Measurements from ENCODE around the gene ATF2.

Gene ATF2

DNA sequence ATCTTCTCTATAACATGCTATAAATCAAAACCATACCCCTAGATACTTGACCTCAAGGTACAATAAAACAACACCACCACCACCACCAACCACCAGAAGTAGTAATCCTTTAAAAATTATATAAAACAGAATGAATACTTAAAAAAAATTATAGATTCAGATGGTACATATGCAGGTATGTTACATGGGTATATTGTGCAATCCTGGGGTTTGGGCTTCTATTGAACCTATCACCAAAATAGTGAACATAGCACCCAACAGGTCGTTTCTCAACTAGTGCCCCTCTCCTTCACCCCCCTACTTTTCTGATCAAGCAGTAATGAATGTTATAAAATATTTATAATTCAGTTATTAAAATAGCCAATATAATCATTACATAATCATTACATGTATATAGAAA lies 91.7 kb downstream of the ATF2 start:
- DNase-seq = no peak

DNA sequence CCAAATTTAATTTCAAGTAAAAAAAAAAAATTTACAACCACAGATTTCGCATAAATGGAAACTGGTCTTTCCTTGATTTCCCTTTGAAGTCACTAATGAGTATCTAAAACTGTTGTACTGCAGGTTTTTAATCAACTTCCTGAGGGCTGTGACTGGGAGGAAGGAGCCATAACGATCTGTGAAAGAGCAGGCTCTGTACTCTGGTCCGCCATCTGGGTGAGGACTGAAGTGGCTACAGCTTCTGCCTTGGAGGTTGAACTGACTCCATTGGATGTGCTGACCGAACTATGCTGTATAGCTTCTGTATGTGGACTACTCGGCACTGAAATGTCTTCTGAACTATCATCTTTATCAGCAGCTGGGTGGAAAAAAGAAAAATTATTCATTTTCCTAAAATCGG lies 93.5 kb downstream of the ATF2 start:
- no peak for DNase-seq

DNA sequence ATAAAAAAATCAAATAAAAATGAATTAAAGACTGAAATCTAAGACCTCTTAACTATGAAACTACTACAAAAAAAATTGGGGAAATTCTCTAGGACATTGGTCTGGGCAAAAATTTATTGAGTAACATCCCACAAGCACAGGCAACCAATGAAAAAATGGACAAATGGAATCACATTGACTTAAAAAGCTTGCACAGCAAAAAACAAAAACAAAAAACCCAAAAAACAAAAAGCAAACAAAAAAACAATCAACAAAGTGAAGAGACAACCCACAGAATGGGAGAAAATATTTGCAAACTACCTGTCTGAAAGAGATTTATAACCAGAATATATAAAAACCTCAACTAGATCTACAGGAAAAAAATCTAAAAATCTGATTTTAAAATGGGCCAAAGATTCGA lies 99.5 kb downstream of the ATF2 start:
- DNase-seq = no peak

DNA sequence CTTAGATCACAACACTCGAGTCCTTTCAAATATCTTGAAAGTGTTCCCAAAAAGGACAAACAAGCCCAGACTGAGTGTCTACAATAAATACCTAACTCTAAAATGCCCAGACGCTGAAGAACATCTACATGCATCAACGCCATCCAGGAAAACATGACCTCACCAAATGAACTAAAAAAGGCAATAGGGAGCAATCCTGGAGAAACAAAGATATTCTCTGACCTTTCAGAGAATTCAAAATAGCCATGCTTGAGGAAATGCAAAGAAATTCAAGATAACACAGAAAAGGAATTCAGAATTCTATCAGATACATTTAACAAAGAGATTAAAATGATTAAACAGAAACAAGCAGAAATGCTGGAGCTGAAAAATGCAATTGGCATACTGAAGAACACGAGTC lies 101.6 kb downstream of the ATF2 start:
- DNase-seq = no peak

DNA sequence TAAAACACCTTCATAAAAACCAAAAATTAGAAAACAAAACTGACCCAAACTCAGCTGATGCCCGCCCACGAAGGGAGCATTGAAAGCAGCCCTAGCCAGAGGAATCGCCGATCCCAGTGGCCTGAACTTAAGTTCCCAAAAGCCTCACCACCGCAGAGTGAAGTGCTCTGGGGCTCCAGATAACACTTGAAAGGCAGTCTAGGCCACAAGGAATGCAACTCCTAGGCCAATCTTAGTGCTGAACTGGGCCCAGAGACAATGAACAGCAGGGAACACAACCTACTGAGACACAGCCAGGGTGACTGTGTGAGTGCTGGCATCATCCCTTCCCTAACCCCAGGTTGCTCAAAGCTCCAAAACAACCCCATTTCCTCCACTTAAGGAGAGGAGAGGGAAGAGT lies 103.2 kb downstream of the ATF2 start:
- DNase-seq = no peak

DNA sequence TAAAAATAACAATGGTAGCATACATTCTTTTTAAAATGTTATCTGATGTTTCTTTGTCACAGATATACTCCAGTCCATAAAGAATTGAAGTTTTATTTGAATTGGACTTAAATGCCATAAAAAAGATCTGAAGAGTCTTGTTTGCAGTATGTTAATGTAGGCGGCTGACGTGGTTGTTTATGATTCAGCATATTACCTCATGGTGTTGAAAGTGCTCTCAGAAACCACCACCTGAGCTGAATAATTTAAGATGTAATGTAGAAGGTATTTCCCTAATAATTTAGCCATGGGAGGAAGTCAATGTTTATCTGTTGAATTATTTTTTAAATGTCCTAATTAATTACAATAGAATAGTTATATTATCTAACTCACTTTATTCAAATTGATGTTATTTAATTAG lies 104.3 kb downstream of the ATF2 start:
- DNase-seq = no peak

DNA sequence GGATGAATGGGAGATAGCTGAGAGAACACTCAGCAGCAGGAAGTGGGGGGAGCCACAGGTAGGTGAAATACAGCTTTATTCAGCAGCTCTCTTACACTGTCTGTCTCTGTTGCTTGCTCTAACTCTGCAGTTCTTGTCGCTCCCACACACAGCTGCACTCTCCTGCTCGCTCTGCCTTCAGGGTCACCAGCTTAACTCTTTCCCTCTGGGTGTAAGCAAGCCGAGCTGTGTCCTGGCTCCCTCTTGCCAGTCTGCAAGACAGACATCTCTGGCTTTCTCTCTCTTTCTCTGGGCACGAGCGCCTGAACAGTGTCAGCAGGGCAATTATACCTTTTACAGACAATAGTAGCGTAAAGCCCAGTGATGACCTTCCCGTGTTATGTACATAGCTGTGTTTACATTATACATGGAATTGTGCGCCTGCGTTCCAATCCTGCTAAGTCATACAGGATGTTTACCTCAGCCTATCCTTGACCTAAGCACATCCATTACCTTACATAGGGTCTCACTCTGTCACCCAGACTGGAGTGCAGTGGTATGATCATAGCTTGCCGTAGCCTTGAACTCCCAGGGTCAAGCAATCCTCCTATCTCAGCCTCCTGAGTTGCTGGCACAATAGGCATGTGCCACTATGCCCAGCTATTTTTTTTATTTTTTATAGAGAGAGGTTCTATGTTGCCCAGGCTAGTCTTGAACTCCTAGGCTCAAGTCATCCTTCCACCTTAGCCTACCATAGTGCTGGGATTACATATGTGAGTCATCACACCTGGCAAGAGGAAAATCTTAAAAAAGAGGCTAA lies 105.0 kb downstream of the ATF2 start:
- no peak for DNase-seq

DNA sequence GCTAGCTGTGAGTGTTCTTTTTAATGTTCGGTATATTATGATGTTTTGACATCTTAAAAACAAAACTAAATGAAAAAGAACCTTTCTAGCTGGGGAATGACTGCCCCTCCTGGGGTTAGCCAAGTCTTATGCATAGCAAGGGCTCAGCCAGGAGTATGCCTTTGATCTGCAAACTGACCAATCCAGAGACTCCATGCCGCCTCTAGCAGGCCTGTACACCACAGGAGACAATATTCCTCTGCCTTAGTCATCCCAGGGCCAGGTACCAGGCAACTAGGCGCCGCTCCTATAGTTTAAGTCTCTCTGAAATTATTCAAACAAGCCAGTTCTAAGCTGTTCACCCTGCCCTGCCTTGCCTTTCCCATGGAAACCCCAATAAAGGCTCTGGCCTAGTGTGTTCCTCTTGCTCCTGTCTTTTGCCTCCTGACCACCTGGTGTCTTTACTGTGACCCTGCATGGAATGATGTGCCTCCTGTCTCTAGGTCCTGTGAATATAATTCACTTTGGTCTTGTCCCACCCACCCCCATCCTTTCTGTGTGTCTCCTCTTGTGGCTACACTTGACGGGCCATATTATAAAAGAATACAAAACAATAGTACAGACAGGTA lies 110.8 kb downstream of the ATF2 start:
- no peak for DNase-seq

DNA sequence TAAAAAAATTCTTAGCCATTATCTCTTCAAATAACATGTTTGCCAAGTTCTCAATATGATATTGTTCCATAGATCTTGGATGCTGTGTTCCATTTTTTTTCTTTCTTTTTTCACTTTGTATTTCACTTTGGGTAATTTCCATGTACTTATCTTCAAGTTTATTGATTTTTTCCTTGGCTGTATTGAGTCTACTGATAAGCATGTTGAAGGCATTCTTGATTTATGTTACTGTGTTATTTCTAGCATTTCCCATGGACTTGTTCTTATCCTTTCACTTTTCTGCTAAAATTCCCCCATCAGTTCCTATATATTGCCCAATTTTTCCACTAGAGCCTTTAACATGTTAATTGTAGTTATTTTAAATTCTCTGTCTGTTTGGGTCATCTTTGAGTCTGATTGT lies 112.0 kb downstream of the ATF2 start:
- DNase-seq = no peak

DNA sequence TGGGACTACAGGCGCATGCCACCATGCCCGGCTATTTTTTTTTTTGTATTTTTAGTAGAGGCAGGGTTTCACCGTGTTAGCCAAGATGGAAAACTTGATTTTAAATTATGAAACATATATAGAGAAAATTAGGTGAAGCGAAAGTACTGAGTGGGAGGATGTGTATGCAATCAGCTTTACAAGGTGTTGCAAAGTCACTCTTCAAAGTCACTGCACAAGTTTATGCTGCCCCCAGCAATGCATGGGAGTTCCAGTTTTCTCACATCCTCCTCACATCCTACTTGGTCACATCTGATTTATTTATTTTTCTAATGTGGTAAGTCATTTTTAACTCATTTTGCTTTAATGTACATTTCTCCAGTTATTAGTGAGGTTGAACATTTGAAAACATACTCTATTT lies 113.7 kb downstream of the ATF2 start:
- no peak for DNase-seq

DNA sequence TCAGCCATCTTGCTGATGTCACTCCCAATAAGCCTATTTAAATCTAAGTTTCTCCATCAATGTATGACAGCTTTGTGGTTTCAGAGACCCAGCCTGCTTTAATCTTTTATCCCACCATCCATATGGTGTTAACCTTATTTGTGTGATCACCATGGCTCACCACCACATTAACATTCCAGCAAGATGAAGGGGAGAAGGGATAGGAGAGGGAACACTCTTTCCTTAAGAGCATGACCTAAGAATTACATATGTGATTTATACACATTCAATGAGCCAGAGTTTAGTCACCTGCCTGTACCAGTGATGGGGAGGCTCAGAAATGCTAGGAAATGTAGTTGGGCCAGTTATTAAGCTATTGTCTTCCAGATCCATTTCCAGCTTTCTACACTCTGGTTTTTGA lies 118.3 kb downstream of the ATF2 start:
- no peak for DNase-seq

DNA sequence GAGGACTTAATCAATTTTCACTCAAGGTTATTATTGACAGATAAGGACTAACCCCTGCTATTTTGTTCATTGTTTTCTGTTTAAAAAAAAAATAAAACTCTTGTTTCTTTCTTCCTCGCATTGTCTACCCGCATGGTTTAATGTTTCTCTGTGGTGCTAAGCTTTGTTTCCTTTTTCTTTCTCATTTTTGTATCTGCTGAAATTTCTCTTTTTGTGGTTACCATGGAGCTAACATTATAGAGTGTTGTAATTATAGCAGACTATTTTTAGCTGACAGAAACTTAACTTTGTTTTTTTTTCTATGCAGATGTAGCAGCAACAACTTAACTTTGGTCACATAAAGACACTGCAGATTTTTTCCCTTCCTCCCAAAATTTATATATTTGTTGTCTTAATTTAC lies 119.7 kb downstream of the ATF2 start:
- no peak for DNase-seq

DNA sequence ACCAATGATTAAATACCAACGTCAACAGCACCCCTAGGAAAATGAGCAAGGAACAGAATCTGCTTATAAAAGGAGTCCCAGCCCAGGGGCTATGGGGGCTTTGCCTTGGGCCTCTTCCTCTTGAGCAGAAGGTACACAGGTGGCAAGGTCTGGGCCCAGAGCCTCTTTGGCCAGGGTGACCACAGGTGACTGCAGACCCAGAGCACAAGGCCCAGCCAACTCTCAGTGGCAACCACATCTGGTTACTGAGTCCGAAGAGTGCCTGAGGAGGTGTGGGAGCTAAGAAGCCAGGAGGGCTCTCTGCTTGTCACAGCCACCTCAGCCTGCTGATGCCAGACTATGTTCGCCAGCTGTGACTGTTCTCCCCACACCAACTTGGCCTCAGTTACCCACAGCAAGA lies 128.5 kb downstream of the ATF2 start:
- DNase-seq = no peak

DNA sequence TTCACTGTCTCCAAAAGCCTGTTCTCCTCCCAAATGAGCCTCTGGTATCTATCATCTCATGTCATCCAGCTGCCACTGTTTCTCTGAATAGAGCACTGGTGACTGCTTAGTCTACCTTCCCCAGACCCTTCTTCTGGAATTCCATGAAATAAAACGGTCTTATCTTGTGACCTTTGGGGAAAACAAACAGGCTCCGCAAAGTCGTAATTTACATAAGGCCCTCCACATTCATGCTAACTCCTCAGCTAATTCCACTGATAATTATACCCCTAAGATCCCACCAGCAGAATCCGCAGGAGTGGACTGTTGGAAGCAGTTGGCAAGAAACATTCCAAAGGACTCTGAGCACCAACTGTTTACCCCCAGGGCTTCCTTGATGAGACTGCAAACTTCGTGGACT lies 129.0 kb downstream of the ATF2 start:
- no peak for DNase-seq

DNA sequence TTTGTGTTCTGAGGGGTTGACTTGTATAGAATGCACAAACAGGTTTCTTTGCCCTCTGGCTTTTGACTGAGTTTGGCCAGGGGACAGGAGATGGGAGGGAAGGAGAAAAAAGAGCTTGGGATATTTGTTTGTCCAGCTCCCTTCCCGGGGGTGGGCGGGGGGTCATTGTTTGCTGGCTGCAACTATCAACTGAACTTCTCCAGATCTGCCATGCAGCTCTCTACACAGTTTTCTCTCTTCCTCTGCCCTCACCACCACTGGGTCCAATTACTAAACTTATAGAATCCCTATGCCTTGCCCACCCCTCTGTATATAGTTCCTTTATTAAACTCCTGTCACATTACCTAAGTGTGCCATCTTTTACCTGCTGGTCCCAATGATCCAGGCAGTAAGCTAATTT lies 130.1 kb downstream of the ATF2 start:
- no peak for DNase-seq

DNA sequence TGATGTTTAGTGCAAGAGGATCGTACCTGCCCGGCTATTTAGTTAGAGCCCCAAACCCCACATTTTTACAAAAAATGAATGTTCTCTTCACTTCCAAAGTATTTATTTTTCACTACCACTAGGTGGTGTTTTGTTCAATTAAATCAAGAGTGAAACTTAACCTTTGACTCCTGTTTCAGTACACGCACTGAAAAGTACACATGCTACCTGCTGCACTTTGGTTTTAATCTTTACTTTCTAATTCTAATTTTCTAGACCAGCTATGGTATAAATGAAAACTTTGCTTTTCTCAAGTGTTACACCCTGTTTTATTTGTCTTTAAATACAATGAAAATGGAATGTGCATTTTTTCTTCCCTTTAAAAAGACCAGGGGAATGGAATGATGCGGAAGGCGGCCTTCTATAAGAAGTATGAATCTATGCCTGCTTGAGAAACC lies 131.4 kb downstream of the ATF2 start:
- no peak for DNase-seq

DNA sequence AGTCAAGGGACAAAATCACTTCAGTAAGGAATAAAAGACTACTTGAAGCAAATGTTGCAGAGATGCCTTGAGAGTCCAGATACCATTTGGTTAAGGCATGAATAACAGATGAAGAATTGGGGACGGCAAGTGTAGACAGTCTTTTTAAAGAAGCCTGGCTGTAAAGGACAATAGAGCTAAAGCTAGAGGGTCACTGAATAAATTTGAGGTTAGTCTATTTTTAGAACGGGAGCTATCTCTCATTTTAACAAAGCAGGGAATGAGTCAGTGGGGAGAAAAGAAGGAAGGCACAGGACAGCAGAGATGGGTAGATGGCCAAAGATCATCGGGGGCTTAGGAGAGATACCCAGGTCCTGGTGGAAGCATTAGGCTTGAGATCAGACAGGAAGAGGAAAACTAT lies 132.2 kb downstream of the ATF2 start:
- DNase-seq = no peak

DNA sequence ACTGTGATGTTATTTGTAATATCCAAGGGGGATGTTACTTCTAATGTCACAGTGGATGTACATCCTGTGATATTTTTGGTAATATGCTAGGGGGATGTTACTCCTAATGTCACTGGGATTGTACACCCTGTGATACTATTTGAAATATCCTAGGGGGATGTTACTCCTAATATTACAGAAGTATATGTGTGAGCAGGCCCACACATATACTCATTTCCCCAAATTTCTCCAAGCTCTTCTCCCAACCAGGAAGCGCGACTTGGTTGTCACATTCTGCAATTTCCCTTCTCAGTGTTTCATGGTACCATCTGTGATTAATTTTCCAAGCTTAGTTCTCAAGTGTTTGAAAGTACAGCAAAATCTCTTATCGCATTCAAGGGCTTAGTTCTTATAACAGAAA lies 133.3 kb downstream of the ATF2 start:
- no peak for DNase-seq

DNA sequence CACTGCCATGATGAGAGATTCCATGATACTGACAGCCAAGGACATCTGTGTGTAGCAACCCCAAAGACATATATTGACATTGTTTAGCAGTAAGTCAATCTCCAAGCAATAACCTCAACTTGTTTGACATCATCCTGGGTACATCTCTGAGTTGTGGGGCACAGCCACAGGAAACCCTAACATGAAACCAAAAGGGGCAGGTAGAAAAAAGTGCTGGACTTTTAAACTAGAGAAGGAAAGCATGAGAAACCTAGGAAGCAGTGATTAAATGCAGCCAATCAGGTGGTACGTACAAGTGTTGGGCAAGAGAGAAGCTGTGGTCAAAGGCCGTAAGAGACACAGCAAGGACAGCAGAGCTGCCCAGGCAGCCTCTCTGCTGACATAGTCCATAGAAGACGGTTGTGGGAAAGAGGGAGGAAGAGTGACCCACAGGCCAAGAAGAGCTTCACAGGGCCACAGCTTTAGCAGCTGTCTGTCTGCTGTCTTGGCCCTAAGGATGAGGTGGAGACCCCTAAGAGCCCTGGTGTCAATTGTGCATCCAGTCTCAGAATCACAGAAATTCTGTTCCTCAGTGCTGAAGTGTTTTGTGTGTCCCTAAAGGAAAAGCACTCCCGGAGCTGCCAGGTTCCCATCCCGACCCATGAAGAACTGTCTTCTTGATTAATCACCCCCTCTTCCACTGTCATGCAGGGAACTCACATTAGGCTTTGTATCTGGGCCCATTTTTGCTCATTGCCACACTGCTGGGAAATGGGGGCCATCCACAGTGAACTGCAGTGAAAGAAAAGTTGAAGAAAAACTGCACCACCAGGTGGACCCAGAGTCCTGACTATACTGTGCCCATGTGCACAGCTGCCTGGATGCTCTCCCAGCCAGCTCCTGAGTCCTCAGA lies 137.4 kb downstream of the ATF2 start:
- DNase-seq = peak; percentile 7

DNA sequence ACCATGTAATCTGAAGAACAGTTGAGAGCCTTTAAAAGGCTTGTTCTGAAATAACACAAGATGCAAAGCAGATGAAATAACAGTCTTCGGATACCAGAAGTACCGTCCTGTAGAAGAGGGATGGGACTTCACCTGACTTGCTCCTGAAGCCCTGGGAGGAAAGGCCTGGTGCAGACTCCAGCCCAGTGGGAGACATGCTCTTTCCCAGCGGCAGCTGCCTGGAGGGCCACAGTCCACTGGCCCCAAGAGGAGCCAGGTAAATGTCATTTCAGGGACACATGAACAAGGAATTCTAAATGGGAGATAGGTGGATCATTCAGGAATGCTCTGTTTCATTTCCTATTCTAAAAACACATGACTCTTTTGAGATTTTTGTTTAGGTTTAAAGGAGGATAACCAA lies 140.2 kb downstream of the ATF2 start:
- no peak for DNase-seq

DNA sequence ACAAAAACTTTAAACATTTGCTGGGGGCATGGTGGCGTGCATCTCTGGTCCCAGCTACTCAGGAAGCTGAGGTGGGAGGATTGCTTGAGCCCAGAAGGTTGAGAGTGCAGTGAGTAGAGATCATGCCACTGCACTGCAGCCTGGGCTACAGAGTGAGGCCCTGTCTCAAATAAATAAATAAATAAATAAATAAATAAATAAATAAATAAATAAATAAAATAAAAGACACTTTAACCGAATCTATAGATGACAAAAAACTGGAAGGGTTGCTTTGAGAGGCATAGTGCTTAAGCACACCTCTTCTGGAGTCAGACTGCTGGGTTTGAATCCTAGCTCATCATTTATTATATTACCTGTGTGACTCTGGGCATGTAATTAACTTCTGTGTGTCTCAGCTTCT lies 141.6 kb downstream of the ATF2 start:
- no peak for DNase-seq

DNA sequence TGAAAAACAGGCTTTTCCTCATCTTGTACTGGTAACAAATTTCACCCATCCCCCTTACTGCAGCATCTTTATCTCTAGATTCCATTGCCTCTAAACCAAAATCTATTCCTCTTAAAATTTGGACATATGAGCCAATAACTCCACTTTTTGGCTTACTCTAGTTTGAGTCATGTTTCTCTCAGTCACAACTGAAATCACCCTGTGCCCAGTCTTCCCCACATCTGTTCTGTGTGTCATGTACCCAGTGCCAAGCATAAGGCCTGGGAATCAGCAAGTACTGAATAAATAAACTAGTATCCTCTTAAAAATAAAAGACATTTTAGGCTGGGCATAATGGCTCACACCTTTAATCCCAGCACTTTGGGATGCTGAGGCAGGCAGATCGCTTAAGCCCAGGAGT lies 142.1 kb downstream of the ATF2 start:
- DNase-seq = no peak

DNA sequence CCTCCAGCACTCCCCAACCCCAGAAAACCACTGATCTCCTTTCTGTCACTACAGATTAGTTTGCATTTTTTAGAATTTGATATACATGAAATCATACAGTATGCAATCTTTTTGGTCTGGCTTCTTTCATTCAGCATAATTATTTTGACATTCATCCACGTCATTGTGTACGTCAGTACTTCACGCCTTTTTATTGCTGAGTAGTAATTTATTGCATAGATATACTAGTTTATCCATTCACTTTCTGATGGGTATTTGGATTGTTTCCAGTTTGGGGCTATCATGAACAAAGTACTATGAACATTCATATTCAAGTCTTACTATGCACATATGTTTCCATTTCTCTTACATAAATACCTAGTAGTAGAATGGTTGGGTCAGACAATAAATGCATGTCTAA lies 142.8 kb downstream of the ATF2 start:
- no peak for DNase-seq

DNA sequence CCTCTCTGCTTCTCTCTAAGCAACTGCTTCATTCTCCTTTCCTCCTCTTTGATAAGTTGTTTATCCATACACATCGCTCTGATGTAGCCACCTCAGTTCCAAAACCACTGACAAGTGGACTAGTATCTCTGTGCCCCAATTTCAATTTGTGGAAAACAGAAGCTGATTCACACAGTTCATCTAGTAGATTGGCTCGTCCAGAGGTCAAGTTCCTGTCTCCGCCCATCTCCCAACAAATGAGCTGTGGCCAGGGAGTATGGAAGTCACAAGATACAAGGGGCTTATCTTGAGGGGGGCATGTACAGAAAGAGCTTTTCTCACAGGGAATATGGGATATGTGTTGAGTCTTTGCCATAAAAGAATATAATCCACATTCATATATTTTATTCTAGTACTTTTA lies 145.1 kb downstream of the ATF2 start:
- DNase-seq = no peak

Measured in CD4-positive, alpha-beta T cell treated with Interleukin-17A for 4 hours (primary cell).